Fibroblast of skin of back (primary cell): ENCODE results near the gene FUZ. TPM values are rescaled to one million over a fixed set of nuclear protein-coding genes. Genes with fewer than 3 reads are reported as not detected.
A peak's percentile ranks its signal among the peaks of the same experiment; 100 is the strongest.

Source experiments
- DNase-seq: peaks from one replicate; pipeline ENCODE4 v3.0.0-alpha.2; 2013
- polyA plus RNA-seq, 2 experiments: library from polyadenylated mRNA; unstranded; fragments of 120-200 nt; gene quantifications; one replicate each; pipeline ENCODE4 v1.2.1, GENCODE V29; 2013; ENCODE audit not compliant: insufficient read length in 2 of 2

The FUZ gene, protein sequence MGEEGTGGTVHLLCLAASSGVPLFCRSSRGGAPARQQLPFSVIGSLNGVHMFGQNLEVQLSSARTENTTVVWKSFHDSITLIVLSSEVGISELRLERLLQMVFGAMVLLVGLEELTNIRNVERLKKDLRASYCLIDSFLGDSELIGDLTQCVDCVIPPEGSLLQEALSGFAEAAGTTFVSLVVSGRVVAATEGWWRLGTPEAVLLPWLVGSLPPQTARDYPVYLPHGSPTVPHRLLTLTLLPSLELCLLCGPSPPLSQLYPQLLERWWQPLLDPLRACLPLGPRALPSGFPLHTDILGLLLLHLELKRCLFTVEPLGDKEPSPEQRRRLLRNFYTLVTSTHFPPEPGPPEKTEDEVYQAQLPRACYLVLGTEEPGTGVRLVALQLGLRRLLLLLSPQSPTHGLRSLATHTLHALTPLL
- 12.3 TPM for polyA plus RNA-seq (2013, experiment 1 of 2; ENCODE audit: insufficient read length)
- polyA plus RNA-seq (2013, experiment 2 of 2; ENCODE audit: insufficient read length): 9.4 TPM

- peak; percentile 98 for DNase-seq
Observed at GRCh38 chr19:49812997-49813861, at the start of gene FUZ. Gene FUZ (minus strand): TSS chr19:49813292. CDS start chr19:49813106, 186 bp downstream.

DNA sequence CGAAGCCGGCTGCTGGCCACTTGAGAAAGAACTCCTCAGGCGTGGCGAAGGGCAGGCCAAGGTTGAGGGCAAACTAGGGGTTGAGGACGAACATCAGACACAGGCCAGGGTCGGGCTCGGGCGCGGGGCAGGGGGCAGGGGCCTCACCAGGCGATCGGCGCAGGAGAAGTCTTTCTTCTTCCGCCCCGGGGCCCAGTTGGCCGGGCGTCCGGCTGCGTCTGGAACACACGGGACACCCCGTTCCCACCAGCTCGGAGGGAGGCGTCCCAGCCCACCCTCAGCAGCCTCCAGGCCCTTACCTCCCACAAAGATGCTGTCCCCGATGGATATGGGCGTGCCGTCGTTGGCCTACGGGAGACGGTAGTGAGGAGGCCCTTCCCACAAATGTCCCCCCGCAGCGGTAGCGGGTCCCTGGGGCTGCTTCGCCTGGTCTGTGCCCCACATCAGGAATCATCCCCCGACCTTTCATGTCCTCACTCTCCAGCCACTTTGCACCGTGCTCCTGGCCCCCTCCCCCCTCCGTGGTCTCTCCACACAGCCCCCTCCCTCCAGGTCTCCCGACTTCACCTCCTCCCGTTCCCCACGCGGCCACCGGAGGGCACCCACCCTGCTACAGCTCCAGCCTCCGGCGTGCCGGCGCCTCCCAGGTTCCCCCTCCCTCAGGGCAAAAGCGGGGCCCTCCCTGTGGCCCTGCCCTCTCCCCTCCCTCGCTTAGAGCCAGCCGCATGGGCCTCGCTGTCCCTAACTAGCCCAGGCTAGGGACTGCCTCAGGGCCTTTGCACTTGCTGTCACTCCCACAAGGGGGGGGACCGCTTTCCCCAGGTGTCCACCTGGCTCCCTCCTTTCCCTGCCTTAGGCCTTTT lies 49.5 kb upstream of the FUZ start:
- peak; percentile 41 for DNase-seq

GRCh38 chr19:49861541-49862378 lies 48.7 kb upstream of the FUZ start:
- DNase-seq: no peak

DNA sequence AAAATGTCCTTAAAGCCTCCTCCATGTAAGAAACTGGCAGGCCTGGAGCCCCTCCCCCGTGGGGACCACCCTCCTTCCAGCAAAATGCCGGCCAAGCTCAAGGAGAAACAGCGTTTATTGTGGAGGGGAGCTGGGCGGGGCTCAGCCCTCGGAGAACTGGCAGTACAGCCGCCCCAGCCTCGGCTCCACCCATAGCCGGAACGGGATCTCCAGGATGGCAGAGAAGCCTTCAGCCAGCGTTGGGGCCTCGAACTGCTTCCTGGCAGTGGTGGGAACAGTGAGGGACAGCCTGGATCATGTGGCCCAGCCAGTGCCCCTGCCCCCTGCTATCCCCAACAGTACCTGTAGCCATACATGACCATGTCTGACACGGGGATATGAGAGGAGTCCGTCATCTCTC lies 48.0 kb upstream of the FUZ start:
- DNase-seq: no peak

GRCh38 chr19:49860336-49861102 lies 47.4 kb upstream of the FUZ start:
- DNase-seq: no peak

- DNase-seq: no peak
Observed at GRCh38 chr19:49859682-49860335, 46.7 kb upstream of the FUZ start.

- DNase-seq: no peak
Observed at GRCh38 chr19:49858088-49858985, 45.2 kb upstream of the FUZ start.

DNA sequence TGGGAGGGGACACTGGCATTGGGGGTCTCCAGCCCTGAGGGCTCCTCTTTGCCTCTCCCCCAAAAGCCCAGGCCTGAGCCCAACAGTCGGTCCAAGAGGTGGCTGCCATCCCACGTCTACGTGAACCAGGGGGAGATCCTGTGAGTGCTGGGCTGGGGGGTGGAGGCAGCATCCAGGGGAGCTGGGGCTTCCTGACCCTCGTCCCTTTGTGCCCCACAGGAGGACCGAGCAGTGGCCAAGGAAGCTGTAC lies 44.7 kb upstream of the FUZ start:
- DNase-seq: no peak

DNA sequence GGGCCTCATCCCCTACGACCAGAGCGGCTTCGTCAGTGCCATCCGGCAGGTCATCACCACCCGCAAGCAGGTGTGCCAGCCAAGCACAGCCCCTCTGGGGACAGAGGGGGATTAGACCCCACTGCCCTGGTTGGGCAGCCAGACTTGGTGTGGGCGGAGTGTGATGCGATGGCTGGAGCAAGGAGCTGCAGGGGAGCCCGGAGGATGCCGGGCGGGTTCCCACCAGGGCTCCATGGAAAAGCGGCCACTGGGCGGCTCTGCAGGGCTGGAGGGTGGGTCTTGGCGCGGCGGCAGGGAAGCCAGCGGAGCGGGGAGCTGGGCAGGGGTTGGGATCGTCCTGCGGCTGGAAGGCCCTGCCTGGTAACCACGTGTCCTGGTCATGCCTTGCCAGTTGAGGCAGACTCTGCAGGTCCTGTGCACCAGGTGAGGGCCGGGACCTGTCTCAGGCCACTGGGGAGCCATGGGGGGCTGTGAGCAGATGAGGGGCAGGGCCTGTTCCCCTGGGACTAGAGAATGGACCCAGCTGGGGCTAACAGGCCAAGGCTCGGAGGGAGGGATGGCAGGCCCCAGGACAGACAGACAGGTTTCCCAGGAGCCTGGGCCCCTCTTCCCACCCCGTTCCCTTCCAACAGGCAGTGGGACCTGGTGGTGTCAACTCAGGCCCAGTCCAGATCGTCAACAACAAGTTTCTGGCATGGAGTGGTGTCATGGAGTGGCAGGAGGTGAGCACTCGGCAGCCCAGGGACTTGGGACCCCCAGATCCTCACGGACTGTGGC lies 44.2 kb upstream of the FUZ start:
- no peak for DNase-seq

- no peak for DNase-seq
Observed at GRCh38 chr19:49856574-49857021, 43.5 kb upstream of the FUZ start.

- no peak for DNase-seq
Observed at GRCh38 chr19:49855676-49856573, 42.8 kb upstream of the FUZ start.

- DNase-seq: no peak
Observed at GRCh38 chr19:49855277-49855675, 42.2 kb upstream of the FUZ start.

- no peak for DNase-seq
Observed at GRCh38 chr19:49854378-49855263, 41.5 kb upstream of the FUZ start.

- no peak for DNase-seq
Observed at GRCh38 chr19:49853852-49854377, 40.8 kb upstream of the FUZ start.

DNA sequence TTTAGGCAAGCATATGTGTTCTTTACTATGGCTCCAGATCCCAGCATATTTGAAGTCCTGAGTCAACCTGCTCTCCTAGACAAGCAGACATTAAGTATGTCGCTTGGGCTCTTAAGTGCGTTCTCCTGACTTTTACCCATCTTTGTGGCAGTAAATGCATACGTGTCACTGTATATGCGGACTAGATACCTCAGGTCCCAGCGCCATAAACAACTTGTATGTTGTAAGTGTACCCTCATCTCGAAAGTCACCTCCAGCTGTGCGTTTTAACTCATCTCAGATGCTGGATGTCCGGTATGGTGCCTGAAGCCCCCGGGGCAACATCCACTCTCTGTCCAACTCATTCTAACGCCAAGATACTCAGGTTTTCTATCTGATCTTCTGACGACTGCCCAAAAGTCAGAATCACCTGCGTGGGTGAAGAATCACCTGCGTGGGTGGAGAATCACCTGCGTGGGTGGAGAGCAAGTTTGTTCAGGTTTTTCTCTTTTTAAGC lies 39.6 kb upstream of the FUZ start:
- DNase-seq: peak; percentile 23
